Cerebellar cortex (tissue), 1 donor: ENCODE measurements around the gene CAB39L.

Experiments used
- DNase-seq: peaks from one replicate; pipeline ENCODE4 v3.0.0-alpha.2; 2015; ENCODE audit warnings: low spot score

Gene CAB39L

GRCh38 chr13:49441846-49442245 is 2.0 kb downstream of the CAB39L start:
- DNase-seq = no peak

GRCh38 chr13:49441312-49441711 is 2.6 kb downstream of the CAB39L start:
- no peak for DNase-seq

- no peak for DNase-seq
Observed at GRCh38 chr13:49439609-49440008, 4.3 kb downstream of the CAB39L start.

GRCh38 chr13:49437705-49438104 is 6.2 kb downstream of the CAB39L start:
- DNase-seq = no peak

GRCh38 chr13:49436890-49437289 is 7.0 kb downstream of the CAB39L start:
- DNase-seq = peak; percentile 24

- no peak for DNase-seq
Observed at GRCh38 chr13:49435992-49436391, 7.9 kb downstream of the CAB39L start.

GRCh38 chr13:49429121-49429520 is 14.7 kb downstream of the CAB39L start:
- no peak for DNase-seq

- DNase-seq = no peak
Observed at GRCh38 chr13:49428041-49428763, 15.7 kb downstream of the CAB39L start.

- DNase-seq = no peak
Observed at GRCh38 chr13:49424011-49424560, 19.8 kb downstream of the CAB39L start.

GRCh38 chr13:49421391-49421790 is 22.5 kb downstream of the CAB39L start:
- peak; percentile 21 for DNase-seq

GRCh38 chr13:49419276-49419675 is 24.6 kb downstream of the CAB39L start:
- DNase-seq = no peak

GRCh38 chr13:49418206-49418605 is 25.7 kb downstream of the CAB39L start:
- no peak for DNase-seq

- no peak for DNase-seq
Observed at GRCh38 chr13:49417161-49417560, 26.7 kb downstream of the CAB39L start.

- no peak for DNase-seq
Observed at GRCh38 chr13:49412749-49413148, 31.1 kb downstream of the CAB39L start.

GRCh38 chr13:49411353-49411752 is 32.5 kb downstream of the CAB39L start:
- no peak for DNase-seq

GRCh38 chr13:49410477-49410876 is 33.4 kb downstream of the CAB39L start:
- no peak for DNase-seq

GRCh38 chr13:49410006-49410405 is 33.9 kb downstream of the CAB39L start:
- no peak for DNase-seq

- DNase-seq = no peak
Observed at GRCh38 chr13:49409008-49409407, 34.9 kb downstream of the CAB39L start.

- no peak for DNase-seq
Observed at GRCh38 chr13:49407936-49408335, 35.9 kb downstream of the CAB39L start.

GRCh38 chr13:49407068-49407467 is 36.8 kb downstream of the CAB39L start:
- DNase-seq = no peak

GRCh38 chr13:49404703-49405020 is 39.2 kb downstream of the CAB39L start:
- no peak for DNase-seq

- no peak for DNase-seq
Observed at GRCh38 chr13:49403996-49404702, 39.7 kb downstream of the CAB39L start.
